Esophagus muscularis mucosa (tissue), 3 donors: Measurements from ENCODE around the gene TBC1D8B.

Experiments
- POLR2A ChIP-seq: fragments of 450-650 bp; IDR thresholded peaks from one replicate; pipeline ENCODE4 v1.6.1; 2017; ENCODE audit warnings: antibody characterized with exemption, moderate library complexity, mild to moderate bottlenecking, low read depth
- TF ChIP-seq, protein P1 (sequence below), 3 experiments: fragments of 200-600 bp in 2 of 3; fragments of 450-650 bp in 1 of 3; sonication (generic) in 2 of 3; IDR thresholded peaks; one replicate each; pipeline ENCODE4 v1.5.1; 2017 to 2019; ENCODE audit warnings: antibody characterized with exemption in 3 of 3, mild to moderate bottlenecking in 2 of 3, moderate library complexity in 1 of 3

DNA sequence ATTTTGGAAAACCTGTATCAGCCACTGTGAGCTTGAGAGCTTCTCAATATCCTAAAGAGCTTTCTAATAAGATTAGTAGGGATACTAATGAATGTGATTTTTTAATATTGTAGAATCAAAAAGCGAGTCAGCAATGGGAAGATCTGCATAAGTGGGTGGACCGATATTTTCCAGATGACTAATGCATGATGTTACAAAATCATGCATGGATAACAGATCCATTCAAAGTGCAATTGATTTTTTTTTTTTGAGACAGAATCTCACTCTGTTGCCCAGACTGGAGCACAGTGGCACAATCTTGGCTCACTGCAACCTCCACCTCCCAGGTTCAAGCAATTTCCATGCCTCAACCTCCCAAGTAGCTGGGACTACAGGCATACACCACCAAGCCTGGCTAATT, 110.4 kb downstream of the TBC1D8B start:
- TF ChIP-seq, protein P1, sequence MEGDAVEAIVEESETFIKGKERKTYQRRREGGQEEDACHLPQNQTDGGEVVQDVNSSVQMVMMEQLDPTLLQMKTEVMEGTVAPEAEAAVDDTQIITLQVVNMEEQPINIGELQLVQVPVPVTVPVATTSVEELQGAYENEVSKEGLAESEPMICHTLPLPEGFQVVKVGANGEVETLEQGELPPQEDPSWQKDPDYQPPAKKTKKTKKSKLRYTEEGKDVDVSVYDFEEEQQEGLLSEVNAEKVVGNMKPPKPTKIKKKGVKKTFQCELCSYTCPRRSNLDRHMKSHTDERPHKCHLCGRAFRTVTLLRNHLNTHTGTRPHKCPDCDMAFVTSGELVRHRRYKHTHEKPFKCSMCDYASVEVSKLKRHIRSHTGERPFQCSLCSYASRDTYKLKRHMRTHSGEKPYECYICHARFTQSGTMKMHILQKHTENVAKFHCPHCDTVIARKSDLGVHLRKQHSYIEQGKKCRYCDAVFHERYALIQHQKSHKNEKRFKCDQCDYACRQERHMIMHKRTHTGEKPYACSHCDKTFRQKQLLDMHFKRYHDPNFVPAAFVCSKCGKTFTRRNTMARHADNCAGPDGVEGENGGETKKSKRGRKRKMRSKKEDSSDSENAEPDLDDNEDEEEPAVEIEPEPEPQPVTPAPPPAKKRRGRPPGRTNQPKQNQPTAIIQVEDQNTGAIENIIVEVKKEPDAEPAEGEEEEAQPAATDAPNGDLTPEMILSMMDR (IDR thresholded peaks at IDR 0.05) = no peak
- TF ChIP-seq POLR2A = no peak
